Activated CD8-positive, alpha-beta T cell treated with anti-CD3 and anti-CD28 coated beads for 36 hours (primary cell): Measurements from ENCODE around the gene HEYL. TPM values are rescaled to one million over a fixed set of nuclear protein-coding genes. Genes with fewer than 3 reads are reported as not detected.
A peak's percentile ranks its signal among the peaks of the same experiment; 100 is the strongest.

Source experiments
- ATAC-seq: fragments of 200-7000 bp; cut with Tn5 transposase; one replicate; pipeline ENCODE4 v1.10.0; 2021; ENCODE audit warnings: mild to moderate bottlenecking, moderate library complexity
- CTCF ChIA-PET: fragments of 350-600 bp; sonication (Branson Sonifier 250); formaldehyde crosslinking; loops from one replicate; lab custom pipeline; 2021; ENCODE audit warnings: antibody characterized with exemption; lab: Charles Lee
- POLR2A ChIA-PET: fragments of 350-600 bp; sonication (Branson Sonifier 250); formaldehyde crosslinking; loops from one replicate; lab custom pipeline; 2021; ENCODE audit warnings: antibody characterized with exemption; lab: Charles Lee
- DNase-seq: peaks from one replicate; pipeline ENCODE4 v3.0.0-alpha.2; 2020
- H3K27ac Mint-ChIP-seq: one replicate; pipeline ENCODE4 v1.8.0; 2021; ENCODE audit warnings: mild to moderate bottlenecking, mixed read lengths
- H3K27me3 Mint-ChIP-seq: one replicate; pipeline ENCODE4 v1.8.0; 2021; ENCODE audit warnings: mixed read lengths
- H3K36me3 Mint-ChIP-seq: one replicate; pipeline ENCODE4 v1.8.0; 2021; ENCODE audit warnings: low read depth, mixed read lengths
- H3K4me1 Mint-ChIP-seq: one replicate; pipeline ENCODE4 v1.8.0; 2021; ENCODE audit warnings: low read depth, mixed read lengths
- H3K4me3 Mint-ChIP-seq: one replicate; pipeline ENCODE4 v1.8.0; 2021; ENCODE audit warnings: mild to moderate bottlenecking, moderate library complexity, mixed read lengths
- H3K9me3 Mint-ChIP-seq: one replicate; pipeline ENCODE4 v1.8.0; 2021; ENCODE audit warnings: mixed read lengths
- intact Hi-C: fragments of 100-400 bp; cut with micrococcal nuclease; formaldehyde crosslinking; loops from one replicate; pipeline ENCODE4 v1.10.0; 2022
- total RNA-seq, 2 experiments: library from RNA; stranded (reverse); gene quantifications; one replicate each; pipeline ENCODE4 v1.2.3, GENCODE V29; 2021
- TF ChIP-seq, protein P1 (sequence below): fragments of 200-600 bp; IDR thresholded peaks from one replicate; pipeline ENCODE4 v1.8.0; 2022; ENCODE audit warnings: antibody characterized with exemption, mild to moderate bottlenecking

The HEYL gene
- total RNA-seq, 2 experiments from 2014 or later = 0.07 TPM; not detected in 1

DNA sequence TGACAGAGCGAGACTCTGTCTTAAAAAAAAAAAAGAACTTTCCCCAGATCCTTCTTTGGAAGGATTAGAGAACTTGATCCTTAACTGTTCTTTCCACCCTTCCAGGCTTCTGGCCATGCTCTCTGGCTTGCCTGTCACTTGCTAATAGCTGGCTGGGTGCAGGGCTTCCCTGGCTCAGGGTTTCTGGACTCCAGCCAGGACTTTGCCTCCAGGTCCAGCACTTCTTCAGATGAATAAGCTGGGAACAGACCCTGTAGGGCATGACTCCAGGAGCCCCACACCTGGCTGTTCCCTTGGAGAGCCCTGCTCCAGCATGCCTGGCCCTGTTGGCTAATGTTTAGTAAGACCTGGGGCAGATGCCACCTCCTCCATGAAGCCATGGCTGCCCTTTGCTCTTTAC is 35.8 kb upstream of the HEYL start:
- ATAC-seq = no peak
- no peak for DNase-seq
- peaks cover 5% of the 10 kb centered on the region for H3K4me1 Mint-ChIP-seq
- peaks cover 18% of the 10 kb centered on the region for H3K27me3 Mint-ChIP-seq
- H3K36me3 Mint-ChIP-seq = no peaks in the 10 kb centered on the region
- no peak overlapping the region for H3K4me3 Mint-ChIP-seq
- ChIA-PET POLR2A (no interaction called here), CTCF (interaction anchor here (6.3 to 17.9 kb wide), 2 partner anchors 19 to 68 kb away, joined by 36 to 311 read pairs; no protein-coding TSS in a partner anchor)
- H3K9me3 Mint-ChIP-seq = no peaks in the 10 kb centered on the region
- no peak overlapping the region for H3K27ac Mint-ChIP-seq
- intact Hi-C loops = no loop called here
- TF ChIP-seq, protein P1, sequence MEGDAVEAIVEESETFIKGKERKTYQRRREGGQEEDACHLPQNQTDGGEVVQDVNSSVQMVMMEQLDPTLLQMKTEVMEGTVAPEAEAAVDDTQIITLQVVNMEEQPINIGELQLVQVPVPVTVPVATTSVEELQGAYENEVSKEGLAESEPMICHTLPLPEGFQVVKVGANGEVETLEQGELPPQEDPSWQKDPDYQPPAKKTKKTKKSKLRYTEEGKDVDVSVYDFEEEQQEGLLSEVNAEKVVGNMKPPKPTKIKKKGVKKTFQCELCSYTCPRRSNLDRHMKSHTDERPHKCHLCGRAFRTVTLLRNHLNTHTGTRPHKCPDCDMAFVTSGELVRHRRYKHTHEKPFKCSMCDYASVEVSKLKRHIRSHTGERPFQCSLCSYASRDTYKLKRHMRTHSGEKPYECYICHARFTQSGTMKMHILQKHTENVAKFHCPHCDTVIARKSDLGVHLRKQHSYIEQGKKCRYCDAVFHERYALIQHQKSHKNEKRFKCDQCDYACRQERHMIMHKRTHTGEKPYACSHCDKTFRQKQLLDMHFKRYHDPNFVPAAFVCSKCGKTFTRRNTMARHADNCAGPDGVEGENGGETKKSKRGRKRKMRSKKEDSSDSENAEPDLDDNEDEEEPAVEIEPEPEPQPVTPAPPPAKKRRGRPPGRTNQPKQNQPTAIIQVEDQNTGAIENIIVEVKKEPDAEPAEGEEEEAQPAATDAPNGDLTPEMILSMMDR = no peak

DNA sequence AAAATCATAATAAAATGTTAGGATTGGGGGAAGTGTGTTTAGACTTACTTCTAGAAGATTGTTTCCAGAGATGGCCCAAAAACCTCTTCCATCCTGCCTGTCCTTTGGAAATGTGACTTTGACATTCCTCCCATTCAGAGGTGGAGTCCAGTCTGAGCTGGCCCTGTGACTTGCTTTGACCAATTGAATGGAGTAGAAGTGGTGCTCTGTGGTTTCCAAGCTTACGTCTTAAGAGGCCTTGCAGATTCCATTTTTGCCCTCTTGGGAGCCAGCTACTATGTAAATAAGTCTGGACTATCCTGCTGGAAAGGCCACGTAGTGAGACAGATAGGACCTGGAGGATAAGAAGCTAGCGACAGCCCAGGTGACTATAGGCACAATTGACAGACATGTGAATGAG is 33.8 kb upstream of the HEYL start:
- ATAC-seq (no peak), DNase-seq (no peak)
- POLR2A ChIA-PET = interaction anchor here (1.4 to 5.3 kb wide), 2 partner anchors 19 to 66 kb away, joined by 3 to 33 read pairs; partner anchors contain the start of genes HPCAL4 and PPIE
- H3K4me1 Mint-ChIP-seq = peaks cover 7% of the 10 kb centered on the region
- H3K4me3 Mint-ChIP-seq = no peak overlapping the region
- no peaks in the 10 kb centered on the region for H3K36me3 Mint-ChIP-seq
- H3K27ac Mint-ChIP-seq = no peak overlapping the region
- CTCF ChIA-PET = interaction anchor here (0.7 to 17.9 kb wide), 18 partner anchors 8 to 226 kb away, joined by 3 to 311 read pairs (median 5); partner anchors contain the start of gene HPCAL4
- H3K9me3 Mint-ChIP-seq = no peaks in the 10 kb centered on the region
- TF ChIP-seq, protein P1 = no peak
- peaks cover 34% of the 10 kb centered on the region for H3K27me3 Mint-ChIP-seq
- intact Hi-C loops = no loop called here

DNA sequence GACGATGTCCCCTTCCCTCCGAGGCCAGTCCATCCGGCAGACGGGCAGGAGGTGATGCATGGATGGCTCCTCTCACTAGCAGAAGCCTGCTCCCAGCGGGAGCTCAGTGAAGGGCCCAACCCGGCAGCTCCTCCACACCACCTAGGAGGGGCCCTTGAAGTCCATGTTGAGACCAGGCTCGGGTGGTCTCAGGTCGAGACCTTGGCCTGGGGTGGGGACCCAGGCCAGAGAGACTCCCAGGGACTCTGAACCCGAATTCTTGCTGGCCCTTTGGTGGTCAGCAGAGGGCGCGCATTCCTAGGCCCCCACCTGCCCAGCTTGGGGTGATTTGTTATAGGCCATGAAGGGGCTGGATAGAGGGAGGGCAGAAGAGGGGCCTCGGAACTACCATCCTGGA is 33.1 kb upstream of the HEYL start:
- H3K27ac Mint-ChIP-seq = no peak overlapping the region
- peak; percentile 43 for ATAC-seq
- peak; percentile 53 for DNase-seq
- ChIA-PET CTCF (interaction anchor here (0.7 to 17.9 kb wide), 22 partner anchors 9 to 227 kb away, joined by 3 to 311 read pairs (median 4); partner anchors contain the start of gene HPCAL4), POLR2A (interaction anchor here (0.6 to 5.3 kb wide), 2 partner anchors 20 to 29 kb away, joined by 3 to 33 read pairs; partner anchors contain the start of gene HPCAL4)
- TF ChIP-seq, protein P1 = peak; percentile 66
- peaks cover 13% of the 10 kb centered on the region for H3K4me1 Mint-ChIP-seq
- no peaks in the 10 kb centered on the region for H3K9me3 Mint-ChIP-seq
- H3K36me3 Mint-ChIP-seq = no peaks in the 10 kb centered on the region
- peak overlapping the region; percentile 58 for H3K4me3 Mint-ChIP-seq
- H3K27me3 Mint-ChIP-seq = peaks cover 36% of the 10 kb centered on the region
- intact Hi-C loops = no loop called here

DNA sequence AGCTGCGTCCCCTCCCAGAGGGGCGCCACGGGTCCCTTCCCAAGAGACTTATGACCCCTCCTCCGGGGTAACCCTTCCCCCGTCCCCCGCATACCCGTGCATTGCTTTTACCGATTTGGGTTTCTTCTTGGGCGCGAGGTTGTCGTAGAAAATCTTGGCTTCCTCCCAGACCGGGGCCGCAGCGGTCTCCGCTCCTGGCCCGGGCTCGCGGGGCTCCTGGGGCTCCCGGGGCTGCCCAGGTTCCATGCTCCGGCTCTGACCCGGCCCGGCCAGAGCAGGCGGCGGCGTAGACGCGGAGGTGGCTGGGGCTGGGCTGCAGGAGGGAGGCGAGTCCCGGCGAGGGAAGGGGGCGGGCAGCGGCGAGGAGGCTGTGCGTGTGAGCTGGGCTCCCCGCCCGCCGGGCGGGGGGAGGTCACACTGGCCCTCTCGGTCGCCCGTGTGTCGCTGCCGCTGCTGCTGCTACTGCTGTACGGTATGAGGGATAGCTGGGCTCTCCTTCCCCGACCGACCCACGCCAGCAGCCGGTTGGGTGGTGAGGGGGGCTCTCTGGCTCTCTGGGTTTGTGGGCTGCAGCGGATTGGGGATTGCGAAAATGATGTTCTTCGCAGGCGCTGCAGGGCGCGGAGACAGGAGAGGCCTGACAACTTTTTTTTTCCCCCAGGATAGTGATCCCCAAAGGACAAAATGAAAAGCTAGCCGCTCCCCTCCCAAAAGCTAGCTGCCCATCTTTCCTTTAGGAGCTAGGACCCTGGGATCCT is 32.5 kb upstream of the HEYL start, which contains the start of gene NT5C1A:
Gene NT5C1A, minus strand, starts transcription at position 315 of the 758 bp plus-strand sequence. Its CDS starts 69 bp downstream, at position 246.
- peaks cover 36% of the 10 kb centered on the region for H3K27me3 Mint-ChIP-seq
- H3K4me3 Mint-ChIP-seq = peak within 1 kb of the TSS; percentile 58
- peaks cover 19% of the 10 kb centered on the region for H3K4me1 Mint-ChIP-seq
- ATAC-seq (peak; percentile 61), DNase-seq (peak; percentile 53)
- TF ChIP-seq, protein P1 = no peak
- no peak within 1 kb of the TSS for H3K27ac Mint-ChIP-seq
- intact Hi-C loops = no loop called here
- ChIA-PET POLR2A (interaction anchor here (0.6 to 5.3 kb wide), 3 partner anchors 11 to 30 kb away, joined by 3 to 33 read pairs (median 4); partner anchors contain the start of gene HPCAL4), CTCF (interaction anchor here (0.9 to 17.9 kb wide), 17 partner anchors 9 to 127 kb away, joined by 3 to 311 read pairs (median 6); partner anchors contain the start of gene HPCAL4)
- H3K36me3 Mint-ChIP-seq = no peaks in the 10 kb centered on the region
- H3K9me3 Mint-ChIP-seq = no peaks in the 10 kb centered on the region
